CD14-positive monocyte (primary cell): Measurements from ENCODE around the gene R3HCC1L. TPM values are rescaled to one million over a fixed set of nuclear protein-coding genes. Genes with fewer than 3 reads are reported as not detected.
A peak's percentile ranks its signal among the peaks of the same experiment; 100 is the strongest.

Experiments
- DNase-seq, 3 donors: peaks; one replicate each; pipeline ENCODE4 v3.0.0-alpha.2; 2011 to 2022
- H2AFZ ChIP-seq: 2 replicates; pipeline ENCODE4 v1.6.0; 2012; ENCODE audit warnings: mild to moderate bottlenecking, low read depth, low read length, inconsistent platforms; ENCODE audit not compliant: insufficient read depth, poor library complexity, severe bottlenecking
- H3K27ac ChIP-seq, 2 donors: 1 replicate in 1 of 2; 2 replicates in 1 of 2; pipeline ENCODE4 v1.5.1; 2012 to 2013; ENCODE audit warnings: low read length in 2 of 2, control low read depth in 1 of 2, inconsistent platforms in 1 of 2, low read depth in 1 of 2, mild to moderate bottlenecking in 1 of 2
- H3K27me3 ChIP-seq, 2 donors: one replicate each; pipeline versions ENCODE4 v1.6.0 to v1.6.1; 2011 to 2013; ENCODE audit warnings: low read length in 2 of 2; ENCODE audit not compliant: control insufficient read depth in 2 of 2, insufficient read depth in 2 of 2
- H3K36me3 ChIP-seq, 2 donors: replicated peaks in 1 of 2; 1 replicate in 1 of 2; 2 replicates in 1 of 2; pipeline versions ENCODE4 v1.5.1 to v1.6.1; 2012 to 2013; ENCODE audit warnings: low read length in 2 of 2, control low read depth in 1 of 2, inconsistent platforms in 1 of 2, mild to moderate bottlenecking in 1 of 2; ENCODE audit not compliant: insufficient read depth in 2 of 2, control insufficient read depth in 1 of 2
- H3K4me1 ChIP-seq, 2 donors: 1 replicate in 1 of 2; 2 replicates in 1 of 2; pipeline versions ENCODE4 v1.5.1 to v1.6.1; 2012 to 2013; ENCODE audit warnings: low read length in 2 of 2, control low read depth in 1 of 2, inconsistent platforms in 1 of 2, mild to moderate bottlenecking in 1 of 2, moderate library complexity in 1 of 2; ENCODE audit not compliant: insufficient read depth in 2 of 2, control insufficient read depth in 1 of 2
- H3K4me2 ChIP-seq: replicated peaks from 2 replicates; pipeline ENCODE3; 2012; ENCODE audit warnings: low read length, moderate library complexity, mild to moderate bottlenecking; ENCODE audit not compliant: poor library complexity, severe bottlenecking; ENCODE audit errors: extremely low read depth
- H3K4me3 ChIP-seq, 3 experiments: fragments of 200-600 bp in 1 of 3; sonication (generic) in 1 of 3; replicated peaks in 1 of 3; 1 replicate in 2 of 3; 2 replicates in 1 of 3; pipeline ENCODE4 v1.5.1; 2011 to 2013; ENCODE audit warnings: low read length in 3 of 3, mild to moderate bottlenecking in 3 of 3, control low read depth in 2 of 3, low read depth in 2 of 3, inconsistent platforms in 1 of 3, moderate library complexity in 1 of 3
- H3K79me2 ChIP-seq: 2 replicates; pipeline ENCODE4 v1.6.0; 2012; ENCODE audit warnings: mild to moderate bottlenecking, control low read depth, inconsistent platforms, low read length, moderate library complexity; ENCODE audit not compliant: insufficient read depth
- H3K9ac ChIP-seq: 2 replicates; pipeline ENCODE4 v1.6.0; 2017; ENCODE audit warnings: low read length, mild to moderate bottlenecking; ENCODE audit not compliant: insufficient read depth, poor library complexity, severe bottlenecking
- H3K9me3 ChIP-seq, 2 donors: replicated peaks in 1 of 2; 1 replicate in 1 of 2; 2 replicates in 1 of 2; pipeline versions ENCODE4 v1.5.1 to v1.6.1; 2012 to 2013; ENCODE audit warnings: low read length in 2 of 2, control low read depth in 1 of 2; ENCODE audit not compliant: control insufficient read depth in 1 of 2, insufficient read depth in 1 of 2
- H4K20me1 ChIP-seq: 2 replicates; pipeline ENCODE4 v1.6.0; 2012; ENCODE audit warnings: mild to moderate bottlenecking, low read length, control low read depth, moderate library complexity; ENCODE audit not compliant: insufficient read depth
- H3K27ac Mint-ChIP-seq, 7 donors: one replicate each; pipeline ENCODE4 v1.8.0; 2020; ENCODE audit warnings: mild to moderate bottlenecking in 7 of 7, mixed read lengths in 7 of 7, moderate library complexity in 6 of 7, inconsistent platforms in 2 of 7
- H3K27me3 Mint-ChIP-seq, 3 donors: one replicate each; pipeline ENCODE4 v1.8.0; 2021 to 2022; ENCODE audit warnings: low read depth in 3 of 3, mild to moderate bottlenecking in 3 of 3, mixed read lengths in 3 of 3, moderate library complexity in 3 of 3, inconsistent platforms in 1 of 3
- H3K36me3 Mint-ChIP-seq, 2 donors: one replicate each; pipeline ENCODE4 v1.8.0; 2020; ENCODE audit warnings: mixed read lengths in 2 of 2, inconsistent platforms in 1 of 2, mild to moderate bottlenecking in 1 of 2
- H3K4me1 Mint-ChIP-seq: one replicate; pipeline ENCODE4 v1.8.0; 2020; ENCODE audit warnings: mild to moderate bottlenecking, mixed read lengths
- H3K4me3 Mint-ChIP-seq, 2 donors: one replicate each; pipeline ENCODE4 v1.8.0; 2020; ENCODE audit warnings: mild to moderate bottlenecking in 2 of 2, mixed read lengths in 2 of 2, moderate library complexity in 1 of 2
- H3K9me3 Mint-ChIP-seq, 7 donors: one replicate each; pipeline ENCODE4 v1.8.0; 2020 to 2022; ENCODE audit warnings: mixed read lengths in 7 of 7, mild to moderate bottlenecking in 6 of 7, moderate library complexity in 6 of 7, inconsistent platforms in 2 of 7
- CTCF ChIP-seq: fragments of 200-600 bp; IDR thresholded peaks from one replicate; pipeline ENCODE4 v1.8.0; 2022; ENCODE audit warnings: antibody characterized with exemption, mild to moderate bottlenecking
- WGBS: methylation state at CpG from one replicate; pipeline ENCODE4 v1.1.5; 2013; ENCODE audit warnings: missing lambda C conversion rate; ENCODE audit not compliant: insufficient coverage; 5-methylcytosine and 5-hydroxymethylcytosine counted together
- intact Hi-C, 2 donors: fragments of 100-400 bp; cut with micrococcal nuclease; formaldehyde crosslinking; loops; one replicate each; pipeline versions ENCODE4 v1.15.0 to v1.15.1; 2023
- polyA plus RNA-seq, 3 donors: library from polyadenylated mRNA; depleted of rRNA in 1 of 3; unstranded in 2 of 3; stranded (reverse) in 1 of 3; fragments of 300-500 nt in 2 of 3; fragments of >200 nt in 1 of 3; fragmentation: Illumina TruSeq in 2 of 3; gene quantifications; 1 replicate in 2 of 3; 2 replicates in 1 of 3; pipeline ENCODE4 v1.2.3, GENCODE V29; 2012 to 2021

The R3HCC1L gene
- polyA plus RNA-seq, 3 donors, result 2.6 to 13.8 (median 2.7) TPM

DNA sequence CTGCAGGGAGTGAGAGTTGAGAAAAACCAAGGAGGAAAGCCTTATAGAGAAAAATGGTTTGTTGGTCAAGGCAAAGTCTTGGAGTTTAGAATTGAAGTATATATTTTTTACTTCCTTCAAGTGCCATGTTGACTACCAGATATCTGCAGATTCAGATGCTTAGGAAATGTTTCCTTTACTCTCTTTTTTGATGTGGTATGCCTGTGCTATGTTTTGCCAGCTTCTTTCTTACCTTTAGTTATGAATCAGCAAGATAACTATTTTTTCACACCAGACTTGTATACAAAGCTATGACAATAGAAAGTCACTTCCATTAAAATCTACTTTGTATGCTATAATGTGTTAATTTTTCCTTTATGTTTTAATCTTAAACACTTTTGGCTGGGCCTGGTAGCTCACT, 3.6 kb downstream of the R3HCC1L start:
- H3K27ac Mint-ChIP-seq, result no peak overlapping the region

DNA sequence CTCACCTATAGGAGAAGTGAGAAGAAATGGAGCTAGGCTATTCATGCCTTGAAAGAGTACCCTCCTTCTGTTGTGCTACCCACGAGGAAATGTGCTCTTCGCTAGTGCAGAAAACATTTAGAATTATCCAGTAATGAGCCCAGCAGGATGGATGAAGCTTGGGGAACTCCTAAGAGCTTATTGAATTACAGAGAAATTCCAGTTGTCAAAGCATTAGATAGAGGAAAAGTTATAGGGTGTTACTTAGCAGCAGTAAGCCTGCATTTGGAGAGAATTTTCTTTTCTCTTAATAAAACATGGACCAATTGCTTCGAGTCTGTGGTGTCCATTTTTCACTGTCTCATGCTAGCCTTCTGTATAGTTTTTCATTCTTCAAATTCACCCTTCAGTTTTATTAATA, 5.0 kb downstream of the R3HCC1L start:
- H3K4me3 Mint-ChIP-seq, result no peak overlapping the region
- Histone ChIP-seq H3K4me1 (peaks cover 16 to 33% of the 10 kb centered on the region in 2 donors), H2AFZ (no peak overlapping the region), H4K20me1 (peaks cover 91% of the 10 kb centered on the region), H3K36me3 (no peaks in the 10 kb centered on the region), H3K79me2 (peaks cover 100% of the 10 kb centered on the region), H3K4me2 (no peak overlapping the region), H3K9ac (no peak overlapping the region), H3K9me3 (no peaks in the 10 kb centered on the region), H3K27ac (no peak overlapping the region), H3K27me3 (no peaks in the 10 kb centered on the region), H3K4me3 (no peak overlapping the region)
- H3K4me1 Mint-ChIP-seq, result peaks cover 60% of the 10 kb centered on the region
- intact Hi-C loops, result no loop called here
- peaks cover 4 to 10% of the 10 kb centered on the region in 2 donors for H3K36me3 Mint-ChIP-seq
- peaks cover 0 to 1% (median 0%) of the 10 kb centered on the region in 3 donors for H3K27me3 Mint-ChIP-seq
- no peaks in the 10 kb centered on the region for H3K9me3 Mint-ChIP-seq
- H3K27ac Mint-ChIP-seq, result peak overlapping the region in 1 of 7 donors; percentile 5
- no peak for TF ChIP-seq CTCF
- DNase-seq, result no peak
- WGBS, result 100% methylated on average over 1 of the region's 3 CpGs

More for the DNA sequence above, 3.6 kb downstream of the R3HCC1L start:
- H3K4me3 Mint-ChIP-seq, result no peak overlapping the region
- peaks cover 4 to 10% of the 10 kb centered on the region in 2 donors for H3K36me3 Mint-ChIP-seq
- Histone ChIP-seq H3K9me3 (no peaks in the 10 kb centered on the region), H3K36me3 (no peaks in the 10 kb centered on the region), H3K27me3 (no peaks in the 10 kb centered on the region), H2AFZ (no peak overlapping the region), H3K4me1 (peaks cover 28 to 47% of the 10 kb centered on the region in 2 donors), H3K79me2 (peaks cover 86% of the 10 kb centered on the region), H3K27ac (no peak overlapping the region), H3K9ac (no peak overlapping the region), H4K20me1 (peaks cover 77% of the 10 kb centered on the region), H3K4me2 (no peak overlapping the region), H3K4me3 (no peak overlapping the region)
- no peak for TF ChIP-seq CTCF
- H3K4me1 Mint-ChIP-seq, result peaks cover 70% of the 10 kb centered on the region
- H3K9me3 Mint-ChIP-seq, result peaks cover 0 to 2% (median 0%) of the 10 kb centered on the region in 7 donors
- no peak for DNase-seq
- peaks cover 0 to 2% (median 1%) of the 10 kb centered on the region in 3 donors for H3K27me3 Mint-ChIP-seq
- intact Hi-C loops, result no loop called here
